Activated CD8-positive, alpha-beta T cell treated with anti-CD3 and anti-CD28 coated beads, Interleukin-2, amount 10 ng/mL, durations not matched to agents 7 days and 5 days (primary cell): ENCODE data around the gene RXFP1. TPM values are rescaled to one million over a fixed set of nuclear protein-coding genes. Genes with fewer than 3 reads are reported as not detected.
"Not testable (repeated sequence)": the region's sequence is repeated elsewhere in the genome, so short reads cannot be mapped to it uniquely, and the experiment has no call there.

Experiments used
- ATAC-seq: fragments of 150-1000 bp; cut with Tn5 transposase; one replicate; pipeline ENCODE4 v1.10.0; 2021; ENCODE audit warnings: moderate library complexity
- CTCF ChIA-PET: fragments of 350-600 bp; sonication (Branson Sonifier 250); formaldehyde crosslinking; loops from one replicate; lab custom pipeline; 2021; ENCODE audit warnings: antibody characterized with exemption; lab: Charles Lee
- POLR2A ChIA-PET: fragments of 350-600 bp; sonication (Branson Sonifier 250); formaldehyde crosslinking; loops from one replicate; lab custom pipeline; 2021; ENCODE audit warnings: antibody characterized with exemption; lab: Charles Lee
- DNase-seq: peaks from one replicate; pipeline ENCODE4 v3.0.0-alpha.2; 2020
- H3K27ac Mint-ChIP-seq: one replicate; pipeline ENCODE4 v1.8.0; 2021; ENCODE audit warnings: mild to moderate bottlenecking, mixed read lengths
- H3K27me3 Mint-ChIP-seq: one replicate; pipeline ENCODE4 v1.8.0; 2021; ENCODE audit warnings: low read depth, mixed read lengths
- H3K36me3 Mint-ChIP-seq: one replicate; pipeline ENCODE4 v1.8.0; 2021; ENCODE audit warnings: low read depth, mixed read lengths
- H3K4me1 Mint-ChIP-seq: one replicate; pipeline ENCODE4 v1.8.0; 2021; ENCODE audit warnings: low read depth, mixed read lengths
- H3K4me3 Mint-ChIP-seq: one replicate; pipeline ENCODE4 v1.8.0; 2021; ENCODE audit warnings: mild to moderate bottlenecking, mixed read lengths
- H3K9me3 Mint-ChIP-seq: one replicate; pipeline ENCODE4 v1.8.0; 2022; ENCODE audit warnings: mixed read lengths; ENCODE audit not compliant: insufficient read depth
- total RNA-seq, 2 experiments: library from RNA; stranded (reverse); gene quantifications; one replicate each; pipeline ENCODE4 v1.2.3, GENCODE V29; 2021

The RXFP1 gene
- total RNA-seq, 2 experiments from 2014 or later = not detected

DNA sequence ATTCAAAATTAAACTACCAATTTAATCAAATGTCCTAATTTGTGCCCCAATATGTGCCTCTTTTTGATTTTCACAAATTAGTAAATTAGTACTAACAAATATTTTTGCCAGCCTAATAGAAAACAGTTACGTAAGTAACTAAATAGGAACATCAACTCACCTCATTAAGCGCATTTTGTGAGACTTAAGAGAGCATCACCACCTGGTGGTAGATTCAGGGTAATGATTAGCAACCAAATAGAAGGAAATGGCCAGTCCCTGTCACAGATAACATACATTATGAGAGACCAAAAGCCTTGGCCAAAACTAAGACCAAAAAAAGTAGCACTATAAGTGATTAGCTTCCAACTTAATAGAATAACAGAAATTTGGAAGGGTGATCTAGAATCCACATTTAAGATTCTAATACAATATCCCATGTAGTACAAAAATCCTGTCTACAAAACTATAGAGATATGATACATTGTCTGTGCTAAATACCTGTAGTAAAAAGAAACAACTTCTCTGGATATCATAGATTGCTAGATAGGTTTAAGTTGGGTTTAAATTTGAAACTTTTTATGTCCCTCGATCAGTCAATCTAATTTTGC, 103.3 kb downstream of the RXFP1 start:
- ChIA-PET POLR2A (no interaction called here), CTCF (interaction anchor here (1.8 kb wide), 1 partner anchor 370 kb away, joined by 7 read pairs; no protein-coding TSS in a partner anchor)
- Mint-ChIP-seq H3K4me1 (no peaks in the 10 kb centered on the region), H3K4me3 (no peak overlapping the region), H3K9me3 (no peaks in the 10 kb centered on the region), H3K36me3 (no peaks in the 10 kb centered on the region), H3K27ac (no peak overlapping the region), H3K27me3 (peaks cover 9% of the 10 kb centered on the region)
- ATAC-seq = no peak
- DNase-seq = peak; percentile 21

DNA sequence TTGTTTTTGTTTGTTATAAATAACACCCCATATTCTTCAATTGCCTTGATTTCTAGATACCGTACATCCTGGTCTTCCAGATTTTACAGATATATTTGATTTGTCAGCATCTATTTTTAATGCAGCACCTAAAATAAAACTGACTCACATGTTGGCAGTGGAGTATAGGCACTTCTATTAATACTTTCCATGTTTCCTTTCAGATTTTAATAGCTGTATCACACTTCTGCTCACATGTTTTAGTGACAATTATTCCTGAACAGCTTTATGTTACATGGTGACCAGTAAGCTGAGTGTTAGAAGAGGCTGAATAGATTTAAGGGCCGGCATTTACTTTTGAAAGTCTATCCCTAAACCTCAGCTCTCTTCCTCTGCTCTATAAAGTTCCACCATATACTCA, 103.9 kb downstream of the RXFP1 start:
- peaks cover 11% of the 10 kb centered on the region for H3K27me3 Mint-ChIP-seq
- H3K4me1 Mint-ChIP-seq = no peaks in the 10 kb centered on the region
- H3K27ac Mint-ChIP-seq = no peak overlapping the region
- no peaks in the 10 kb centered on the region for H3K9me3 Mint-ChIP-seq
- POLR2A ChIA-PET = no interaction called here
- no peak for DNase-seq
- no peaks in the 10 kb centered on the region for H3K36me3 Mint-ChIP-seq
- H3K4me3 Mint-ChIP-seq = no peak overlapping the region
- CTCF ChIA-PET = no interaction called here
- no peak for ATAC-seq

DNA sequence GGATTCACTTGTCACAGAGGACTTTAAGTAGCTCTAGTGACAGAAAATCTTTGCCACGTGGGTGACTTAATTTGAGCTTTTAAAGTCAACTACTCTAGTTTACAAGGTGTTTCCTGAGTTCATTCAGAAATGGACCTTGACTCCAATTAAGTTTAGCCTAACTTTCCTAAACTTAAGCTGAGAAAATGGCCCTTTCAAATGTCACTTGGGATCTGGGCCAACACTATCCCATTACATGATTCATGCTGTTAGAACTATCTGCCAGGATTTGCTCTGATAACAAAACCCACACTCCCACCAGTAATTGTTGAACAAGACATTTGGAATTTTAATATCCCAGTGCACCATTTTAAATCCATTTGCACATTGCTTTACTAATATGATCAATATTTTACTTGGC, 109.2 kb downstream of the RXFP1 start:
- CTCF ChIA-PET = no interaction called here
- Mint-ChIP-seq H3K36me3 (no peaks in the 10 kb centered on the region), H3K9me3 (no peaks in the 10 kb centered on the region), H3K27ac (no peak overlapping the region), H3K4me3 (no peak overlapping the region), H3K4me1 (no peaks in the 10 kb centered on the region), H3K27me3 (peaks cover 6% of the 10 kb centered on the region)
- ATAC-seq = no peak
- POLR2A ChIA-PET = no interaction called here
- DNase-seq = no peak

- Mint-ChIP-seq H3K9me3 (no peaks in the 10 kb centered on the region), H3K36me3 (no peaks in the 10 kb centered on the region), H3K4me3 (no peak overlapping the region), H3K27ac (no peak overlapping the region), H3K4me1 (no peaks in the 10 kb centered on the region), H3K27me3 (peaks cover 3% of the 10 kb centered on the region)
- no peak for DNase-seq
- ATAC-seq = no peak
- POLR2A ChIA-PET = no interaction called here
- CTCF ChIA-PET = no interaction called here
These were observed 114.9 kb downstream of the RXFP1 start for GRCh38 chr4:158636619-158637018.

GRCh38 chr4:158644356-158644755, 122.7 kb downstream of the RXFP1 start:
- H3K9me3 Mint-ChIP-seq = no peaks in the 10 kb centered on the region
- H3K4me3 Mint-ChIP-seq = no peak overlapping the region
- ATAC-seq = no peak
- H3K4me1 Mint-ChIP-seq = no peaks in the 10 kb centered on the region
- H3K27me3 Mint-ChIP-seq = peaks cover 13% of the 10 kb centered on the region
- no peak for DNase-seq
- ChIA-PET CTCF (no interaction called here), POLR2A (no interaction called here)
- no peak overlapping the region for H3K27ac Mint-ChIP-seq
- no peaks in the 10 kb centered on the region for H3K36me3 Mint-ChIP-seq

- Mint-ChIP-seq H3K4me1 (no peaks in the 10 kb centered on the region), H3K27ac (no peak overlapping the region), H3K27me3 (peaks cover 13% of the 10 kb centered on the region), H3K9me3 (no peaks in the 10 kb centered on the region), H3K36me3 (no peaks in the 10 kb centered on the region), H3K4me3 (no peak overlapping the region)
- CTCF ChIA-PET = interaction anchor here (0.6 kb wide), 1 partner anchor 672 kb away, joined by 3 read pairs; no protein-coding TSS in a partner anchor
- POLR2A ChIA-PET = no interaction called here
- ATAC-seq (no peak), DNase-seq (no peak)
These were observed 123.1 kb downstream of the RXFP1 start for GRCh38 chr4:158644760-158645159.

DNA sequence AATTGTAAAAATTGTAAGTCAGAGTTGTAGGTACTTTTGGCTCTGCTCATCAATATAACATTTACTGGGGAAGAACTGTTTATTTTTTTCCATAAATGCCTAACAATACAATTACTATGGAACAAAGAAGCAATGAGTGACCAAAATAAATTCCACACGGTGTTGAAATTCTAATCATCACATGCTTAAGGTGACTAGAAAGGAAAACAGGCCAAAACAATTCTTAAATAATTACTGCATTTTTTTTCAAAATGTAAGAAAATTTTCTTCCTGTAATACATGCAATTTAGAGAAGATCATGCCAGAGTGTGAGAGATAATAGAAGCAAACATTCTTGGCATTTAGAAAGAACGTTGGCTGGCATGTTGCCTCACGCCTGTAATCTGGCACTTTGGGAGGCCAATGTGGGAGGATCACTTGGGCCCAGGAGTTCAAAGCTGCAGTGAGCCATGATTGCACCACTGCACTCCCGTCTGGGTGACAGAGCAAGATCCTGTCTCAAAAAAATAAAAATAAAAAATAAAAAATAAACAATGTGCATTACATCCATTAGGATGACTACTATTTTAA, 127.5 kb downstream of the RXFP1 start:
- DNase-seq (no peak), ATAC-seq (no peak)
- Mint-ChIP-seq H3K9me3 (no peaks in the 10 kb centered on the region), H3K4me1 (no peaks in the 10 kb centered on the region), H3K36me3 (no peaks in the 10 kb centered on the region), H3K4me3 (no peak overlapping the region), H3K27me3 (peaks cover 6% of the 10 kb centered on the region), H3K27ac (no peak overlapping the region)
- ChIA-PET POLR2A (no interaction called here), CTCF (no interaction called here)

DNA sequence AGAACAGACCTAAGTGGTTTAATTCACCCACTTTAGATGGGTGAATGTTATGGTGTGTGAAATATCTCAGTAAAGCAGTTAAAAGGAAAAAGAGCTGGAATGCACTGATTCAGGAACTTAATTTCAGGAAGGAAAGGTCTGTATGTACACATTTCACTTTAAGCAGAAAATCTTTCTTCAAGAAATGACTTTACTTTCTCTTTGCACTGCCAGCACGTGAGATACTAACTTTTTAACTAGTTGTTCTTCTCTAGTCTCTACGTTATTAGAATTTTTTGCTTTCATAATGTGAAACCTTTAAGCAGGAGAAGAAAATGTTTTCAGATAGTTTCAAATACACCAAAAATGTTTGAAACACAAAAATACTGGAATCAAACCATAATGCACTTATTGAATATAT, 131.2 kb downstream of the RXFP1 start:
- ATAC-seq = no peak
- Mint-ChIP-seq H3K36me3 (no peaks in the 10 kb centered on the region), H3K9me3 (no peaks in the 10 kb centered on the region), H3K27me3 (peaks cover 2% of the 10 kb centered on the region), H3K4me3 (peak overlapping the region; percentile 48), H3K27ac (no peak overlapping the region), H3K4me1 (no peaks in the 10 kb centered on the region)
- no peak for DNase-seq
- ChIA-PET POLR2A (no interaction called here), CTCF (no interaction called here)

DNA sequence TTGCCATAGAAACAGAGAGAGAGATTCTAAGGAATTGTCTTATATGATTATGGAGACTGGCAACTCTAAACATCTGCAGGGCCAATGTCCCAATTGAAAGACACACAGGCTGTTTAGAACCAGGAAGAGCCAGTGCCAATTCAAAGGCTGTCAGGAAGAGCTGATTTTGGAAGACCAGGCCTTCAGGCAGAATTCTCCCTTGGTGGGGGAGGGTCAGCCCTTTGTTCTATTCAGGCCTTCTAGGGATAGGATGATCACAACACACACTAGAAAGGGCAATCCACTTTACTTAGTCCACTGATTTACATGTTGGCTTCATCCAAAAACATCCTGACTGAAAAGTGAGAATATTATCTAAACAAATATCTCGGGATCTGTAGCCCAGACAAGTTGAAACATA, 134.8 kb downstream of the RXFP1 start:
- CTCF ChIA-PET = no interaction called here
- no peaks in the 10 kb centered on the region for H3K9me3 Mint-ChIP-seq
- H3K27ac Mint-ChIP-seq = no peak overlapping the region
- no peaks in the 10 kb centered on the region for H3K27me3 Mint-ChIP-seq
- POLR2A ChIA-PET = no interaction called here
- H3K4me1 Mint-ChIP-seq = no peaks in the 10 kb centered on the region
- no peak for ATAC-seq
- no peaks in the 10 kb centered on the region for H3K36me3 Mint-ChIP-seq
- no peak for DNase-seq
- H3K4me3 Mint-ChIP-seq = no peak overlapping the region

DNA sequence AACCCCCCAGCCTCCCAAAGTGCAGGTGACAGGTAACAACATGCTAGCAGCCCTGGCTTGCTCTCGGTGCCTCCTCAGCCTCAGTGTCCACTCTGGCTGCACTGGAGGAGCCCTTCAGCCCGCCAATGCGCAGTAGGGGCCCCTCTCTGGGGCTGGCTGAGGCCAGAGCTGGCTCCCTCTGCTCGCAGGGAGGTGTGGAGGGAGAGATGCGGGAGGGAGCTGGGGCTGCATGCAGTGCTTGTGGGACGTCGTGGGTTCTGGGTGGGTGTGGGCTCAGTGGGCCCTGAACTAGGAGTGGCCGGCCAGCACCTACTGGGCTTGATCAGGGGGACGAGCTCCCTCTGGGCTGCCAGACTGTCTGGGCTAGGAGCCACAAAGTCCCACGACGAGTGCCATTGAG, 135.6 kb downstream of the RXFP1 start:
- no peak for DNase-seq
- Mint-ChIP-seq H3K9me3 (no peaks in the 10 kb centered on the region), H3K27ac (no peak overlapping the region), H3K4me1 (no peaks in the 10 kb centered on the region), H3K4me3 (no peak overlapping the region), H3K36me3 (no peaks in the 10 kb centered on the region), H3K27me3 (no peaks in the 10 kb centered on the region)
- ATAC-seq = no peak
- ChIA-PET POLR2A (no interaction called here), CTCF (no interaction called here)

- H3K4me3 Mint-ChIP-seq, CTCF ChIA-PET, POLR2A ChIA-PET, H3K27me3 Mint-ChIP-seq, ATAC-seq, H3K27ac Mint-ChIP-seq, H3K4me1 Mint-ChIP-seq, H3K9me3 Mint-ChIP-seq, DNase-seq: not testable (repeated sequence)
- H3K36me3 Mint-ChIP-seq = peaks cover 19% of the 10 kb centered on the region
These were observed 141.6 kb downstream of the RXFP1 start for GRCh38 chr4:158663255-158663654.

DNA sequence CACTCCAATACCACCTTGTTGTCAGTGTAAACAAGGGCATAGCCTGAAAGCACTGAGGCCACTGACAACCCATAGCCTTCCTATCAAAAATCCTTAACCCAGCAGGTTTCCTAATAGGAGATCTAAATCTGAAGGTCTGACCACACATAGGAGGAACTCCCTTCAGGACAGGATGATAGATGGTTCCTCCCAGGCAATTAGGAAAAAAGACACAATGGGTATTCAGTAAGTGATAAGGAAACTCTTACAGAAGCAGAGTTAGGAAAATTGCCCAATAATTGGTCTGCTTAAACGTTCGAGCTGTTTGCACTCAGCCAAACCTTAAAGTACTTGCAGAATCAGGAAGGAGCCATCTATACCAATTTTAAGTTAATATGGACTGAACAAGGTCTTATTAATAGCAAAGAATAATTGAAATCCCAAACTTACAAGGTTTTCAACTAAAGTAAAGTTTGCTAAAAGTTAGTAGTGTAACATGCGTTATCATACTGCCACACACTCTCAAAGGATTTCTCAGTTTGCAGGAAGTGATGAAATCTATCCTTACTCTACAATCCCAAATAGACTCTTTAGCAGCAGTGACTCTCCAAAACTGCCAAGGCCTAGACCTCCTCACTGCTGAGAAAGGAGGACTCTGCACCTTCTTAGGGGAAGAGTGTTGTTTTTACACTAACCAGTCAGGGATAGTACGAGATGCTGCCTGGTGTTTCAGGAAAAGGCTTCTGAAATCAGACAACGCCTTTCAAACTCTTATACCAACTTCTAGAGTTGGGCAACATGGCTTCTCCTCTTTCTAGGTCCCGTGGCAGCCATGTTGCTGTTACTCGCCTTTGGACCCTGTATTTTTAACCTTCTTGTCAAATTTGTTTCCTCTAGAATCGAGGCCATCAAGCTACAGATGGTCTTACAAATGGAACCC, 142.3 kb downstream of the RXFP1 start:
- H3K9me3 Mint-ChIP-seq, DNase-seq, CTCF ChIA-PET, H3K27ac Mint-ChIP-seq, ATAC-seq, H3K27me3 Mint-ChIP-seq, H3K4me3 Mint-ChIP-seq, POLR2A ChIA-PET, H3K4me1 Mint-ChIP-seq: not testable (repeated sequence)
- peaks cover 22% of the 10 kb centered on the region for H3K36me3 Mint-ChIP-seq
